Left ventricle myocardium inferior (tissue), 1 donor: Measurements from ENCODE around the gene MYBPHL. TPM values are rescaled to one million over a fixed set of nuclear protein-coding genes. Genes with fewer than 3 reads are reported as not detected.
A peak's percentile ranks its signal among the peaks of the same experiment; 100 is the strongest.

Experiments
- DNase-seq: peaks from one replicate; pipeline ENCODE4 v3.0.0-alpha.2; 2020
- H3K27ac ChIP-seq: fragments of 200-600 bp; replicated peaks from 2 replicates; pipeline ENCODE4 v1.8.0; 2021
- H3K27me3 ChIP-seq: fragments of 200-600 bp; 2 replicates; pipeline ENCODE4 v1.8.0; 2021; ENCODE audit warnings: low read depth
- H3K36me3 ChIP-seq: fragments of 200-600 bp; 2 replicates; pipeline ENCODE4 v1.8.0; 2021
- H3K4me1 ChIP-seq: fragments of 200-600 bp; 2 replicates; pipeline ENCODE4 v1.8.0; 2021
- H3K4me3 ChIP-seq: fragments of 200-600 bp; 2 replicates; pipeline ENCODE4 v1.8.0; 2021; ENCODE audit warnings: mild to moderate bottlenecking, moderate library complexity
- H3K9me3 ChIP-seq: fragments of 200-600 bp; replicated peaks from 2 replicates; pipeline ENCODE4 v1.8.0; 2021
- intact Hi-C: fragments of 100-400 bp; cut with micrococcal nuclease; formaldehyde crosslinking; loops from one replicate; pipeline ENCODE4 v1.11.0; 2022
- total RNA-seq: library from RNA; stranded (reverse); fragmentation: NEBNext Ultra II Directional; extraction: Animal tissue kit (Norgen Biotek cat#: 25700); gene quantifications from one replicate; pipeline ENCODE4 v1.2.1, GENCODE V29; 2021
- TF ChIP-seq, protein P1 (sequence below): fragments of 200-600 bp; IDR thresholded peaks from 2 replicates; pipeline ENCODE4 v1.8.0; 2021; ENCODE audit warnings: antibody characterized with exemption, mild to moderate bottlenecking, borderline replicate concordance
- donor health status: DM: no; HTN: yes; CAD: no; lungs with severe emphysema.

MYBPHL gene
- total RNA-seq, 1 donor from 2014 or later: 0.22 TPM

DNA sequence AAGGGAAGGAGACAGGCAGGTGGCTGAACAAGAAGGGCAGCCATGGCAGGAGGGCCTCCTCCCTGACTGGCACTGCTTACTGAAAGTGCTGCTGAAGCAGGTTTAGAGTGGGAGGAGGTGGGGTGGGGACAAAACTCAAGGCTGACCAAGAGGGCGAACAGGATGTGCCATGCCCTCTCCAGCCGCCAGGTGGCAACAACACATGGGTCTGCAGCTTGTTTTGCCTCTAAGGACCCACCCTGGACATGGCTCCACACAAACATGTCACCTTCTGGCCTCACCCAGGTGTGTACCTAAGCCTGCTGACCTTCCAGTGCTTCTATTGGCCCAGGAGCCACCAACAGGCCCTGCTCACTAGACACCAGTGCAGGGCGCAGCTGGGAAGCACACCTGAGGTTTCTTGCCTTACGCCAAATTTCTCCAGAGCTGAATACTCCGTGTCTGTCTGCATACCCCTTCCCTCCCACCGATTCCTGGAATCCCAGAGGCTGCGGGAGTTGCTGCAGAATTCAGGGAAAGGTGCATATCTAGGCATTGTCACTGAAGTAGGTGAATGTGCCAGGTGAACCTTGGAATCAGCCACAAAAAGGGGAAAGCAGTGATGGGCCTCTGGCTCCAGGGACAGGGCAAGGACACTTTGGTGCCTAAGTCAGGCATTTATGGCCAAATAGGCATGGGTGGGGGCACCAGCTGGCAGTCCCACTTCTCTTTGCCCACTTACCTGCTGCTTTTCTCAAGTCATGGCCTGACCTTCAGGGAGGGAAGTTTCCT lies 29.2 kb downstream of the MYBPHL start:
- TF ChIP-seq, protein P1, sequence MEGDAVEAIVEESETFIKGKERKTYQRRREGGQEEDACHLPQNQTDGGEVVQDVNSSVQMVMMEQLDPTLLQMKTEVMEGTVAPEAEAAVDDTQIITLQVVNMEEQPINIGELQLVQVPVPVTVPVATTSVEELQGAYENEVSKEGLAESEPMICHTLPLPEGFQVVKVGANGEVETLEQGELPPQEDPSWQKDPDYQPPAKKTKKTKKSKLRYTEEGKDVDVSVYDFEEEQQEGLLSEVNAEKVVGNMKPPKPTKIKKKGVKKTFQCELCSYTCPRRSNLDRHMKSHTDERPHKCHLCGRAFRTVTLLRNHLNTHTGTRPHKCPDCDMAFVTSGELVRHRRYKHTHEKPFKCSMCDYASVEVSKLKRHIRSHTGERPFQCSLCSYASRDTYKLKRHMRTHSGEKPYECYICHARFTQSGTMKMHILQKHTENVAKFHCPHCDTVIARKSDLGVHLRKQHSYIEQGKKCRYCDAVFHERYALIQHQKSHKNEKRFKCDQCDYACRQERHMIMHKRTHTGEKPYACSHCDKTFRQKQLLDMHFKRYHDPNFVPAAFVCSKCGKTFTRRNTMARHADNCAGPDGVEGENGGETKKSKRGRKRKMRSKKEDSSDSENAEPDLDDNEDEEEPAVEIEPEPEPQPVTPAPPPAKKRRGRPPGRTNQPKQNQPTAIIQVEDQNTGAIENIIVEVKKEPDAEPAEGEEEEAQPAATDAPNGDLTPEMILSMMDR: peak; percentile 91

DNA sequence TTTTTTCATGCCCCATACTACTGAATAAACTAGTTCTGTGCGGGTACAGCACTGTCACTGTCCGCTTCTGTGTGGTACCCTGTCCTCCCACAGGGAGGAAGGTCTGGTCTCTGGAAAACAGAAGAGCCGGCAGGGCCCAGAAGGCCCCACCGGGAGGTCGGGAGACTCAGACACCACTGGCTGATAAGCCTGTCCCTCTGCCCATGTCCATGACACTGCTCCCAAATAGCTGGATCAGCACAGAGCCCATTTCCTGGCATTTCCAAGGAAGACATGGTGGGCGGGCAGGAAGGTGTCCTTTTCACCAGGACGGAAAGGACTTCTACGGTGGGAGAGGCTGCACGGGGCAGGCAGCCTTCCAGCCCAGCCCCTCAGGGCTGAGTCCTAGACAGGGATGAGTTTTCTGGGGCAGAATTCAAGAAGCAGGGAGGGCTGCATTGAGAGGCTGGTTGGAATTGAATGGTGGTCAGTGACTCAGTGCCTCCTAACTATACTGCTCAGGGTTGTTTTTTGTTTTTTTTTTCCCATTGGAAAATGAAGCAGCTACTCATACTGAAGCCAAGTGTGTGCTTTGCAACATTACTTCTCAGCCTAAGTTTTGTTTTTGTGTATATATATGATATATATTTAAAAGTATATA lies 31.0 kb downstream of the MYBPHL start:
- H3K4me3 ChIP-seq: no peak overlapping the region
- TF ChIP-seq, protein P1: no peak
- H3K9me3 ChIP-seq: no peaks in the 10 kb centered on the region
- H3K27me3 ChIP-seq: no peaks in the 10 kb centered on the region
- H3K27ac ChIP-seq: no peak overlapping the region
- peak; percentile 10 for DNase-seq
- intact Hi-C loops: loop anchor here (10.0 kb wide), 1 partner anchor 239 kb away; no protein-coding TSS in a partner anchor
- no peaks in the 10 kb centered on the region for H3K36me3 ChIP-seq
- peaks cover 7% of the 10 kb centered on the region for H3K4me1 ChIP-seq

More for the DNA sequence above, 29.2 kb downstream of the MYBPHL start:
- no peaks in the 10 kb centered on the region for H3K9me3 ChIP-seq
- intact Hi-C loops: loop anchor here (10.0 kb wide), 1 partner anchor 237 kb away; no protein-coding TSS in a partner anchor
- peaks cover 20% of the 10 kb centered on the region for H3K4me1 ChIP-seq
- H3K27me3 ChIP-seq: no peaks in the 10 kb centered on the region
- H3K36me3 ChIP-seq: no peaks in the 10 kb centered on the region
- DNase-seq: peak; percentile 78
- H3K4me3 ChIP-seq: no peak overlapping the region
- H3K27ac ChIP-seq: no peak overlapping the region

DNA sequence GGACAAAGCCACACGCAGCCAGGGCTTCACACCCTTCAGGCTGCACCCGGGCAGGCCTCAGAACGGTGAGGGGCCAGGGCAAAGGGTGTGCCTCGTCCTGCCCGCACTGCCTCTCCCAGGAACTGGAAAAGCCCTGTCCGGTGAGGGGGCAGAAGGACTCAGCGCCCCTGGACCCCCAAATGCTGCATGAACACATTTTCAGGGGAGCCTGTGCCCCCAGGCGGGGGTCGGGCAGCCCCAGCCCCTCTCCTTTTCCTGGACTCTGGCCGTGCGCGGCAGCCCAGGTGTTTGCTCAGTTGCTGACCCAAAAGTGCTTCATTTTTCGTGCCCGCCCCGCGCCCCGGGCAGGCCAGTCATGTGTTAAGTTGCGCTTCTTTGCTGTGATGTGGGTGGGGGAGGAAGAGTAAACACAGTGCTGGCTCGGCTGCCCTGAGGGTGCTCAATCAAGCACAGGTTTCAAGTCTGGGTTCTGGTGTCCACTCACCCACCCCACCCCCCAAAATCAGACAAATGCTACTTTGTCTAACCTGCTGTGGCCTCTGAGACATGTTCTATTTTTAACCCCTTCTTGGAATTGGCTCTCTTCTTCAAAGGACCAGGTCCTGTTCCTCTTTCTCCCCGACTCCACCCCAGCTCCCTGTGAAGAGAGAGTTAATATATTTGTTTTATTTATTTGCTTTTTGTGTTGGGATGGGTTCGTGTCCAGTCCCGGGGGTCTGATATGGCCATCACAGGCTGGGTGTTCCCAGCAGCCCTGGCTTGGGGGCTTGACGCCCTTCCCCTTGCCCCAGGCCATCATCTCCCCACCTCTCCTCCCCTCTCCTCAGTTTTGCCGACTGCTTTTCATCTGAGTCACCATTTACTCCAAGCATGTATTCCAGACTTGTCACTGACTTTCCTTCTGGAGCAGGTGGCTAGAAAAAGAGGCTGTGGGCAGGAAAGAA lies 32.0 kb downstream of the MYBPHL start:
- Histone ChIP-seq H3K36me3 (no peaks in the 10 kb centered on the region), H3K9me3 (no peaks in the 10 kb centered on the region), H3K4me1 (peaks cover 7% of the 10 kb centered on the region), H3K4me3 (no peak overlapping the region), H3K27ac (no peak overlapping the region), H3K27me3 (no peaks in the 10 kb centered on the region)
- TF ChIP-seq, protein P1: no peak
- peak; percentile 29 for DNase-seq
- intact Hi-C loops: loop anchor here (10.0 kb wide), 1 partner anchor 240 kb away; no protein-coding TSS in a partner anchor

DNA sequence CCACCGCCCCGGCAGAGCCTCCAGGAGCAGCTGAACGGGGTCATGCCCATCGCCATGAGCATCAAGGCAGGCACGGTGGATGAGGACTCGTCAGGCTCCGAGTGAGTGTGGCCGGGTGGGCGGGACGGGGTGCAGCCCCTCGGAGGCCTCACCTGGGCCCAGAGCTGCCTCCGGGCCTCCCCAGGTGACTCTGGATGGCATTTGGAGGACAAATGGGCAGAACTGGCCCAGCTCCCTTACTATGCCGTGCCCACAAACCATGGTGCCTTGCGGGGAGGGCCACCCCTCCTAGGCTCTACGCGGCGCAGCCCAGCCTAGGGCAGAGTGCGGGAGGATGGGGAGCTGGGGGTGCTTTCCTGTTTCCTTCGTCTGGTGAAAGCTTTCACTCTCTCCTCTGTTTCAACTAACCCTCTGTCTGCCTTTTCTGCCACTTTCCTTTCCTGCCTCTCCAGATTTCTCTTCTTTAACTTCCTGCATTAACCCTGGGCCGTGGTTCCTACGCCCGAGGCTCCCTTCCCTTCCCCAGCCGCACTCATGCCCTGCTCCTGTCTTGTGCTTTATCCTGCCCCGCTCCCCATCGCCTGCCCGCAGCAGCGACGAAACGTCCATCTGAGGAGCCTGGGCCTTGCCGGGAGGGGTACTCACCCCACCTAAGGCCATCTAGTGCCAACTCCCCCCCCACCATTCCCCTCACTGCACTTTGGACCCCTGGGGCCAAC lies 33.1 kb downstream of the MYBPHL start:
- DNase-seq: peak; percentile 10

More for the DNA sequence above, 33.1 kb downstream of the MYBPHL start:
- H3K4me3 ChIP-seq: no peak overlapping the region
- no peaks in the 10 kb centered on the region for H3K36me3 ChIP-seq
- intact Hi-C loops: loop anchor here (10.0 kb wide), 1 partner anchor 241 kb away; no protein-coding TSS in a partner anchor
- TF ChIP-seq, protein P1: no peak
- no peaks in the 10 kb centered on the region for H3K9me3 ChIP-seq
- H3K27me3 ChIP-seq: no peaks in the 10 kb centered on the region
- no peak overlapping the region for H3K27ac ChIP-seq
- H3K4me1 ChIP-seq: peaks cover 7% of the 10 kb centered on the region
